Activated CD4-positive, alpha-beta T cell treated with anti-CD3 and anti-CD28 coated beads, Interleukin-2, amount 10 ng/mL, durations not matched to agents 7 days and 5 days (primary cell): ENCODE measurements around the gene KRT79. TPM values are rescaled to one million over a fixed set of nuclear protein-coding genes. Genes with fewer than 3 reads are reported as not detected.
A peak's percentile ranks its signal among the peaks of the same experiment; 100 is the strongest.

Source experiments
- CTCF ChIA-PET: fragments of 350-600 bp; sonication (Branson Sonifier 250); formaldehyde crosslinking; loops from one replicate; lab custom pipeline; 2021; ENCODE audit warnings: antibody characterized with exemption; lab: Charles Lee
- POLR2A ChIA-PET: fragments of 350-600 bp; sonication (Branson Sonifier 250); formaldehyde crosslinking; loops from one replicate; lab custom pipeline; 2021; ENCODE audit warnings: antibody characterized with exemption; lab: Charles Lee
- DNase-seq: peaks from one replicate; pipeline ENCODE4 v3.0.0-alpha.2; 2020
- H3K27ac Mint-ChIP-seq: one replicate; pipeline ENCODE4 v1.8.0; 2021; ENCODE audit warnings: mild to moderate bottlenecking, moderate library complexity, mixed read lengths
- H3K27me3 Mint-ChIP-seq: one replicate; pipeline ENCODE4 v1.8.0; 2021; ENCODE audit warnings: mixed read lengths
- H3K36me3 Mint-ChIP-seq: one replicate; pipeline ENCODE4 v1.8.0; 2021; ENCODE audit warnings: low read depth, mixed read lengths
- H3K4me1 Mint-ChIP-seq: one replicate; pipeline ENCODE4 v1.8.0; 2021; ENCODE audit warnings: mixed read lengths
- H3K4me3 Mint-ChIP-seq: one replicate; pipeline ENCODE4 v1.8.0; 2021; ENCODE audit warnings: mild to moderate bottlenecking, moderate library complexity, mixed read lengths
- H3K9me3 Mint-ChIP-seq: one replicate; pipeline ENCODE4 v1.8.0; 2021; ENCODE audit warnings: mixed read lengths
- total RNA-seq, 2 experiments: library from RNA; stranded (reverse); gene quantifications; one replicate each; pipeline ENCODE4 v1.2.3, GENCODE V29; 2021

Gene KRT79
- total RNA-seq, 2 experiments from 2014 or later = not detected

GRCh38 chr12:52827499-52828090 is 6.5 kb downstream of the KRT79 start:
- Mint-ChIP-seq H3K4me1 (peaks cover 2% of the 10 kb centered on the region), H3K36me3 (no peaks in the 10 kb centered on the region), H3K9me3 (no peaks in the 10 kb centered on the region), H3K4me3 (no peak overlapping the region), H3K27me3 (no peaks in the 10 kb centered on the region), H3K27ac (no peak overlapping the region)
- POLR2A ChIA-PET = no interaction called here
- CTCF ChIA-PET = interaction anchor here (1.4 kb wide), 1 partner anchor 52 kb away, joined by 3 read pairs; no protein-coding TSS in a partner anchor
- DNase-seq = no peak

- no peaks in the 10 kb centered on the region for H3K9me3 Mint-ChIP-seq
- no peaks in the 10 kb centered on the region for H3K36me3 Mint-ChIP-seq
- peaks cover 2% of the 10 kb centered on the region for H3K4me1 Mint-ChIP-seq
- ChIA-PET CTCF (no interaction called here), POLR2A (interaction anchor here (0.6 kb wide), 1 partner anchor 70 kb away, joined by 6 read pairs; no protein-coding TSS in a partner anchor)
- no peaks in the 10 kb centered on the region for H3K27me3 Mint-ChIP-seq
- no peak overlapping the region for H3K4me3 Mint-ChIP-seq
- DNase-seq = no peak
- H3K27ac Mint-ChIP-seq = no peak overlapping the region
Observed at GRCh38 chr12:52826611-52827498, 7.3 kb downstream of the KRT79 start.

GRCh38 chr12:52825961-52826360 is 8.2 kb downstream of the KRT79 start:
- DNase-seq = no peak
- Mint-ChIP-seq H3K27me3 (no peaks in the 10 kb centered on the region), H3K36me3 (no peaks in the 10 kb centered on the region), H3K9me3 (no peaks in the 10 kb centered on the region), H3K4me3 (no peak overlapping the region), H3K4me1 (peaks cover 2% of the 10 kb centered on the region), H3K27ac (no peak overlapping the region)
- ChIA-PET POLR2A (interaction anchor here (0.6 kb wide), 1 partner anchor 240 kb away, joined by 4 read pairs; no protein-coding TSS in a partner anchor), CTCF (interaction anchor here (1.0 kb wide), 1 partner anchor 20 kb away, joined by 3 read pairs; no protein-coding TSS in a partner anchor)

- POLR2A ChIA-PET = no interaction called here
- Mint-ChIP-seq H3K4me3 (no peak overlapping the region), H3K36me3 (no peaks in the 10 kb centered on the region), H3K27ac (no peak overlapping the region), H3K4me1 (peaks cover 2% of the 10 kb centered on the region), H3K27me3 (no peaks in the 10 kb centered on the region), H3K9me3 (no peaks in the 10 kb centered on the region)
- no peak for DNase-seq
- CTCF ChIA-PET = interaction anchor here (1.0 kb wide), 1 partner anchor 19 kb away, joined by 3 read pairs; no protein-coding TSS in a partner anchor
Observed at GRCh38 chr12:52824741-52825410, 9.2 kb downstream of the KRT79 start.

GRCh38 chr12:52823761-52824450 is 10.2 kb downstream of the KRT79 start:
- Mint-ChIP-seq H3K27ac (no peak overlapping the region), H3K36me3 (no peaks in the 10 kb centered on the region), H3K4me1 (peaks cover 2% of the 10 kb centered on the region), H3K4me3 (no peak overlapping the region), H3K9me3 (no peaks in the 10 kb centered on the region), H3K27me3 (no peaks in the 10 kb centered on the region)
- ChIA-PET CTCF (interaction anchor here (1.4 kb wide), 1 partner anchor 14 kb away, joined by 3 read pairs; no protein-coding TSS in a partner anchor), POLR2A (no interaction called here)
- DNase-seq = no peak

GRCh38 chr12:52822771-52823510 is 11.2 kb downstream of the KRT79 start:
- H3K36me3 Mint-ChIP-seq = no peaks in the 10 kb centered on the region
- no peaks in the 10 kb centered on the region for H3K27me3 Mint-ChIP-seq
- no peaks in the 10 kb centered on the region for H3K9me3 Mint-ChIP-seq
- H3K4me1 Mint-ChIP-seq = peaks cover 4% of the 10 kb centered on the region
- no peak overlapping the region for H3K4me3 Mint-ChIP-seq
- CTCF ChIA-PET = interaction anchor here (1.4 kb wide), 1 partner anchor 15 kb away, joined by 3 read pairs; no protein-coding TSS in a partner anchor
- no peak for DNase-seq
- no peak overlapping the region for H3K27ac Mint-ChIP-seq
- POLR2A ChIA-PET = no interaction called here

GRCh38 chr12:52821826-52822660 is 12.1 kb downstream of the KRT79 start:
- no peaks in the 10 kb centered on the region for H3K9me3 Mint-ChIP-seq
- POLR2A ChIA-PET = no interaction called here
- DNase-seq = no peak
- H3K4me1 Mint-ChIP-seq = peaks cover 11% of the 10 kb centered on the region
- no peak overlapping the region for H3K4me3 Mint-ChIP-seq
- H3K27ac Mint-ChIP-seq = no peak overlapping the region
- no peaks in the 10 kb centered on the region for H3K27me3 Mint-ChIP-seq
- CTCF ChIA-PET = no interaction called here
- H3K36me3 Mint-ChIP-seq = no peaks in the 10 kb centered on the region

- no peak overlapping the region for H3K27ac Mint-ChIP-seq
- no peak for DNase-seq
- no peaks in the 10 kb centered on the region for H3K27me3 Mint-ChIP-seq
- H3K4me1 Mint-ChIP-seq = peaks cover 11% of the 10 kb centered on the region
- no peaks in the 10 kb centered on the region for H3K36me3 Mint-ChIP-seq
- ChIA-PET CTCF (interaction anchor here (0.7 kb wide), 1 partner anchor 118 kb away, joined by 3 read pairs; no protein-coding TSS in a partner anchor), POLR2A (no interaction called here)
- no peaks in the 10 kb centered on the region for H3K9me3 Mint-ChIP-seq
- H3K4me3 Mint-ChIP-seq = no peak overlapping the region
Observed at GRCh38 chr12:52821071-52821730, 12.9 kb downstream of the KRT79 start.

- H3K4me3 Mint-ChIP-seq = no peak overlapping the region
- no peaks in the 10 kb centered on the region for H3K9me3 Mint-ChIP-seq
- POLR2A ChIA-PET = no interaction called here
- DNase-seq = no peak
- CTCF ChIA-PET = no interaction called here
- H3K27me3 Mint-ChIP-seq = no peaks in the 10 kb centered on the region
- peaks cover 11% of the 10 kb centered on the region for H3K4me1 Mint-ChIP-seq
- H3K27ac Mint-ChIP-seq = no peak overlapping the region
- no peaks in the 10 kb centered on the region for H3K36me3 Mint-ChIP-seq
Observed at GRCh38 chr12:52820521-52820920, 13.6 kb downstream of the KRT79 start.

- no peak for DNase-seq
- ChIA-PET CTCF (no interaction called here), POLR2A (no interaction called here)
- Mint-ChIP-seq H3K4me3 (no peak overlapping the region), H3K4me1 (peaks cover 11% of the 10 kb centered on the region), H3K27ac (peak overlapping the region; percentile 42), H3K36me3 (no peaks in the 10 kb centered on the region), H3K9me3 (no peaks in the 10 kb centered on the region), H3K27me3 (no peaks in the 10 kb centered on the region)
Observed at GRCh38 chr12:52819731-52820510, 14.2 kb downstream of the KRT79 start.
